Lower lobe of right lung (tissue), 2 donors: Measurements from ENCODE around the gene BMAL1. TPM values are rescaled to one million over a fixed set of nuclear protein-coding genes. Genes with fewer than 3 reads are reported as not detected.
A peak's percentile ranks its signal among the peaks of the same experiment; 100 is the strongest.

Source experiments
- ATAC-seq, 2 donors: fragments of 200-7000 bp; cut with Tn5 transposase; one replicate each; pipeline ENCODE4 v1.9.1; 2020 to 2022; ENCODE audit warnings: mild to moderate bottlenecking in 2 of 2, moderate library complexity in 2 of 2
- DNase-seq: peaks from one replicate; pipeline ENCODE4 v3.0.0-alpha.2; 2020
- H3K27ac ChIP-seq: fragments of 200-600 bp; one replicate; pipeline ENCODE4 v1.8.0; 2022
- H3K27me3 ChIP-seq: fragments of 200-600 bp; one replicate; pipeline ENCODE4 v1.8.0; 2022; ENCODE audit warnings: low read depth
- H3K36me3 ChIP-seq: fragments of 200-600 bp; one replicate; pipeline ENCODE4 v1.8.0; 2022; ENCODE audit warnings: mild to moderate bottlenecking
- H3K4me1 ChIP-seq: fragments of 200-600 bp; one replicate; pipeline ENCODE4 v1.8.0; 2022
- H3K4me3 ChIP-seq: fragments of 200-600 bp; one replicate; pipeline ENCODE4 v1.8.0; 2022; ENCODE audit warnings: mild to moderate bottlenecking
- H3K9me3 ChIP-seq: fragments of 200-600 bp; one replicate; pipeline ENCODE4 v1.8.0; 2022
- intact Hi-C: fragments of 100-400 bp; cut with DNase I; formaldehyde crosslinking; loops from one replicate; pipeline ENCODE4 v1.11.0; 2022
- total RNA-seq: library from RNA; stranded (reverse); fragmentation: NEBNext Ultra II Directional; extraction: Animal tissue kit (Norgen Biotek cat#: 25700); gene quantifications from one replicate; pipeline ENCODE4 v1.2.1, GENCODE V29; 2021
- TF ChIP-seq, protein P1 (sequence below): fragments of 200-600 bp; IDR thresholded peaks from one replicate; pipeline ENCODE4 v1.8.0; 2022; ENCODE audit warnings: antibody characterized with exemption, mild to moderate bottlenecking
- donor health status: DM: no; HTN: yes; CAD: no; lungs with severe emphysema.

Gene BMAL1
- total RNA-seq, 1 donor from 2014 or later, result 25.2 TPM

DNA sequence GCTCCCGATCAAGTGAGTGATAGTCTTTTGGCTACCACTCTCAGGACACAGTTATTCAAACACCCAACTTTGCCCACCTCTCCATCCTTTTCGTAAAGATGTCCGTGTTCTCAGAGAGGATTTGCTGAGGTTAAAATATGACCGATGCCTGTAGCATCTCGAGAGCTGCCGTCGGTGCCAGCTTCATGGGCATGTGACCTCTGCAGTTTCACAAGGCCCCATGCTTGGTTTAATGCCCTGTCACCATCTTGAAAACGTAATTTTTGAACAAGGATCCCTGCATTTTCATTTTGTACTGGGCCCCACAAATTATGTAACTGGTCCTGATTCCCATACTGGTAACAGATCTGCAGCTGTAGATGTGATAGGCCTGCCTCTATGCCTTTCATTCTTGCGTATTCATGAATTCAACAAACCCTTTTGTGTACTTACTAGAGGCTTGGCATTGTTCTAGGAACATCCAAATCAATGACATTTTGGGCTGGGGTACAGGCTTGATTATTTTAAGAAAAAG is 85.1 kb downstream of the BMAL1 start:
- H3K4me3 ChIP-seq, result no peak overlapping the region
- H3K4me1 ChIP-seq, result no peaks in the 10 kb centered on the region
- H3K9me3 ChIP-seq, result no peaks in the 10 kb centered on the region
- ATAC-seq, result no peak
- H3K36me3 ChIP-seq, result peaks cover 96% of the 10 kb centered on the region
- DNase-seq, result no peak
- no peaks in the 10 kb centered on the region for H3K27me3 ChIP-seq
- H3K27ac ChIP-seq, result no peak overlapping the region
- intact Hi-C loops, result no loop called here
- TF ChIP-seq, protein P1, sequence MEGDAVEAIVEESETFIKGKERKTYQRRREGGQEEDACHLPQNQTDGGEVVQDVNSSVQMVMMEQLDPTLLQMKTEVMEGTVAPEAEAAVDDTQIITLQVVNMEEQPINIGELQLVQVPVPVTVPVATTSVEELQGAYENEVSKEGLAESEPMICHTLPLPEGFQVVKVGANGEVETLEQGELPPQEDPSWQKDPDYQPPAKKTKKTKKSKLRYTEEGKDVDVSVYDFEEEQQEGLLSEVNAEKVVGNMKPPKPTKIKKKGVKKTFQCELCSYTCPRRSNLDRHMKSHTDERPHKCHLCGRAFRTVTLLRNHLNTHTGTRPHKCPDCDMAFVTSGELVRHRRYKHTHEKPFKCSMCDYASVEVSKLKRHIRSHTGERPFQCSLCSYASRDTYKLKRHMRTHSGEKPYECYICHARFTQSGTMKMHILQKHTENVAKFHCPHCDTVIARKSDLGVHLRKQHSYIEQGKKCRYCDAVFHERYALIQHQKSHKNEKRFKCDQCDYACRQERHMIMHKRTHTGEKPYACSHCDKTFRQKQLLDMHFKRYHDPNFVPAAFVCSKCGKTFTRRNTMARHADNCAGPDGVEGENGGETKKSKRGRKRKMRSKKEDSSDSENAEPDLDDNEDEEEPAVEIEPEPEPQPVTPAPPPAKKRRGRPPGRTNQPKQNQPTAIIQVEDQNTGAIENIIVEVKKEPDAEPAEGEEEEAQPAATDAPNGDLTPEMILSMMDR, result no peak

DNA sequence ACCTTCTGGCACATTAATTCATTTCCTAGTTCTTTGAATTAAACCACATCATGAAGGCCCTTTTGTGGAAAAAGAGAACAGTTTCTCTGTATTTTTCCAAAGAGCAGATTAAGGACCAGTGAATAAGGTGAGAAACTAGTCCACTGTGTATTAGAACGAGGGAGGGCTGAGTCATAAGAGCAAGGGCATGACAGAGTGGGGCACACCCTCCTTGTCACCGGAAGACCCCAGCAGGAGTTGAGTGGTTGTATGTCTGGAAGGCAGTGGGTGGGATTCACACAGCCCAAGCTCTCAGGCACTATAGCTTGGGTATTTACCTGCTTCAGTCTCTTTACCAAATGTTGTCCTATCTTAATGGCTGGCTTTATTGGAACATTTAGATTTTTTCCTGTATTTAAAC is 86.8 kb downstream of the BMAL1 start:
- Histone ChIP-seq H3K36me3 (peaks cover 96% of the 10 kb centered on the region), H3K4me1 (no peaks in the 10 kb centered on the region), H3K9me3 (no peaks in the 10 kb centered on the region), H3K4me3 (no peak overlapping the region), H3K27me3 (no peaks in the 10 kb centered on the region), H3K27ac (no peak overlapping the region)
- ATAC-seq, result no peak
- DNase-seq, result no peak
- TF ChIP-seq, protein P1, result no peak
- intact Hi-C loops, result no loop called here

DNA sequence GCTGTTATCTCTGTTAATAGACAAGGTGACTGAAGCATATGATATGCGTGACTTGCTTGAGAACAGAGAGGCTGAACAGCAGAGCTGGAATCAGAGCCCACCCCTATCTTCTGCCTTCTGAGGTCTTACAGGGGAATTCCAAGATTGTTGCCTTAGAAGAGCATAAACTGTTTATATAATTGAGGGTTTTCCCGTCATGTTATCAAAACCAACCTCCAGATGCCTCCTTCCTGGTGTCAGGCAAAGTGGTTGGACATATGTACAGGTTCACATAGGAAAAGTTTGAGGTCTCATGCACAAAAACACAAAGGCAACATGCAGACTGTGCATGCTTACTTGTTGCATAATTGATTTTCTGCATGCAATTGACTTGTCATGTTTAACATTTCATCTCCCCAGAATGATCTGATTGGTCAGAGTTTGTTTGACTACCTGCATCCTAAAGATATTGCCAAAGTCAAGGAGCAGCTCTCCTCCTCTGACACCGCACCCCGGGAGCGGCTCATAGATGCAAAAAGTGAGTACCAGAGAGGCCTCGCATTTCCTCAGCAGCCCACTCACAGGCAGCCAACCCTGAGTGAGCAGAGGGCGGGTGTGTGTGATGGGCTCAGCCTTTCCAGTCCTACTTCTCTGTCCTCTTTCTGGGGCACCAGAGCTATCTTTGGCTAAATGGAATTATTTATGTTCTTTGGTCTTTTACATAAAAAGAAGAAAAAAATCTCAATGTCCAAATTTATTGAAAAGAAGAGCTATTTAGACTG is 88.9 kb downstream of the BMAL1 start:
- no peaks in the 10 kb centered on the region for H3K4me1 ChIP-seq
- TF ChIP-seq, protein P1, result no peak
- no peak overlapping the region for H3K4me3 ChIP-seq
- intact Hi-C loops, result no loop called here
- H3K27ac ChIP-seq, result no peak overlapping the region
- no peaks in the 10 kb centered on the region for H3K27me3 ChIP-seq
- no peak for DNase-seq
- no peak for ATAC-seq
- peaks cover 96% of the 10 kb centered on the region for H3K36me3 ChIP-seq
- no peaks in the 10 kb centered on the region for H3K9me3 ChIP-seq

DNA sequence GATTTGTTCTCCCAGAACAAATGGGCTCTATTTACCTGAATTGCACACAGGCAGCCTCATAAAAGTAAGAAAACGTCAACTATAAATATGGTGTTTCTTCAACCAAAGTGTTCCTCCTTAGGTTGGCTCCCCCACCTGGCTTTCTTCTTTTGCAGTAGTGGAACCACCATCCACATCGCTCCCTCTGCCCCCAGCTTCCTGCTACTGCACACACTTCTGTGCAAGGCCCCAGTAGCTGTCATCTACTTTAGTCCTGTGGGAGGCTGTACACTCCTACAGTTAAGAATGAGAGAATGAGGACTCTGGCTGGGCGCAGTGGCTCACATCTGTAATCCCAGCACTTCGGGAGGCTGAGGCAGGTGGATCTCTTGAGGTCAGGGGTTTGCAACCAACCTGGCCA is 89.5 kb downstream of the BMAL1 start:
- peaks cover 96% of the 10 kb centered on the region for H3K36me3 ChIP-seq
- no peak for DNase-seq
- no peaks in the 10 kb centered on the region for H3K27me3 ChIP-seq
- no peaks in the 10 kb centered on the region for H3K9me3 ChIP-seq
- no peak for ATAC-seq
- H3K4me3 ChIP-seq, result no peak overlapping the region
- no peak overlapping the region for H3K27ac ChIP-seq
- no peaks in the 10 kb centered on the region for H3K4me1 ChIP-seq
- intact Hi-C loops, result no loop called here
- TF ChIP-seq, protein P1, result no peak

DNA sequence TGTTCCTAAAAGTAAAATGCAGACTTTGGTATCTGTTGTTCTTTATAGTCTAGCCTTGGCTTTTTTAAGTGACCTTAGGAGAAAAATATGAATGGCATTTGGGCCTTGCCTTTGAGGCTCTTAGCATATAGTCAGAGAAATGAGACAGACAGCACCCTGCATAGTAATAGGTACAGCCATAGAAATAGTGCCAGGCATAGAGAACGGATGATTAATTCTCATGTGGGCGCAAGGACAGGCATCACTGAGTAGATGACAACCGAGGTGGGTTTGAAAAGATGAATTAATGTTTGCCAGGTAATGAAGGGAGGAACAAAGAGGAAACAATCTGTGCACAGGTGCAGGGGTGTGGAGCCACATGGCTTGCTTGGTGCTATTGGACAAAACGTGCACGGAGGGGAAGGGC is 90.5 kb downstream of the BMAL1 start:
- Histone ChIP-seq H3K27ac (no peak overlapping the region), H3K9me3 (no peaks in the 10 kb centered on the region), H3K27me3 (no peaks in the 10 kb centered on the region), H3K36me3 (peaks cover 98% of the 10 kb centered on the region), H3K4me3 (no peak overlapping the region), H3K4me1 (no peaks in the 10 kb centered on the region)
- ATAC-seq (peak in 1 of 2 donors; percentile 69), DNase-seq (no peak)
- TF ChIP-seq, protein P1, result no peak
- intact Hi-C loops, result no loop called here
